ENCODE results near the gene PACS2.

The PACS2 gene

GRCh38 chr14:105375635-105376057, 61.1 kb downstream of the PACS2 start:
- peak; percentile 70 for DNase-seq

DNA sequence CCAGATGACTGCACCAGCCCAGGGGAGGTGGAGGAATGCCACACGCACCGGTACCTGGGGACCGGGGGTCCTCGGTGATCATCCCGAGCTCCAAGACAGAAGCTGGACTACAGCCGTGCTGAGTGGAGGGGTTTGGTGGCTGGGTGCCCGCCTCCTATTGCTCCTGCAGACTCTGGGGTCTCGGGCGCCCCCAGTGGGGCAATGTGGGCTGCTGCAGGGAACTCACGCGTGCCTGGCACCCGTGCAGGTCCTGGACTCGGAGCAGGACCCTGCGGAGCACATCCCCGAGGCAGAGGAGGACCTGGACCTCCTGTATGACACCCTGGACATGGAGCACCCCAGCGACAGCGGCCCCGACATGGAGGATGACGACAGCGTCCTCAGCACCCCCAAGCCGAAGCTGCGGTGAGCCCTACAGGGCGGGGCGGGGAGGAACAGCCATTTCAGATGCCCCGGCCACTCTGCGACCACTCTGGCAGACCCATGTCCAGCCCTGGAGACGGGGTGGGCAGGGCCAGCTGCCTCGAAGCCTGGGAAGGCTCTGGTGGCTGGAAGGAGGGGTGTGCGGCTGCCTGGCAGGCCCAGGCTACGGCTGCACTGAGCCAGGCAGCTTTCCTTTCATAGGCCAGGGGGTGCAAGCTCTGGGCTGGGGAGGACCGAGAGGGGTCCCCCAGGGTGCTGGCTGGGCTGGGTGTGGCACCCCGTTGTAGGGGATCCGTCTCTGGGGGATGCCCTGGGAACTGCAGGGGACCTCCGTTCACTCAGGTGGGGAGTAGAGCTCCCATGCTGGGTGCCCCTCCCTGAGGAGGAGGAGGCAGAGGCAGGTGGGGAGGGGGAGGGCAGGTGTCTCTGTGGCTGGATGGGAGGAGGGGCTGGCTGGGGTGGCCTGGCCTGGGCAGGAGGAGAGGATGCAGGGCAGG, 62.2 kb downstream of the PACS2 start:
- DNase-seq, result no peak

- no peak for DNase-seq
Measured at GRCh38 chr14:105377555-105378182, 63.1 kb downstream of the PACS2 start.

- DNase-seq, result no peak
Measured at GRCh38 chr14:105378199-105378598, 63.7 kb downstream of the PACS2 start.

DNA sequence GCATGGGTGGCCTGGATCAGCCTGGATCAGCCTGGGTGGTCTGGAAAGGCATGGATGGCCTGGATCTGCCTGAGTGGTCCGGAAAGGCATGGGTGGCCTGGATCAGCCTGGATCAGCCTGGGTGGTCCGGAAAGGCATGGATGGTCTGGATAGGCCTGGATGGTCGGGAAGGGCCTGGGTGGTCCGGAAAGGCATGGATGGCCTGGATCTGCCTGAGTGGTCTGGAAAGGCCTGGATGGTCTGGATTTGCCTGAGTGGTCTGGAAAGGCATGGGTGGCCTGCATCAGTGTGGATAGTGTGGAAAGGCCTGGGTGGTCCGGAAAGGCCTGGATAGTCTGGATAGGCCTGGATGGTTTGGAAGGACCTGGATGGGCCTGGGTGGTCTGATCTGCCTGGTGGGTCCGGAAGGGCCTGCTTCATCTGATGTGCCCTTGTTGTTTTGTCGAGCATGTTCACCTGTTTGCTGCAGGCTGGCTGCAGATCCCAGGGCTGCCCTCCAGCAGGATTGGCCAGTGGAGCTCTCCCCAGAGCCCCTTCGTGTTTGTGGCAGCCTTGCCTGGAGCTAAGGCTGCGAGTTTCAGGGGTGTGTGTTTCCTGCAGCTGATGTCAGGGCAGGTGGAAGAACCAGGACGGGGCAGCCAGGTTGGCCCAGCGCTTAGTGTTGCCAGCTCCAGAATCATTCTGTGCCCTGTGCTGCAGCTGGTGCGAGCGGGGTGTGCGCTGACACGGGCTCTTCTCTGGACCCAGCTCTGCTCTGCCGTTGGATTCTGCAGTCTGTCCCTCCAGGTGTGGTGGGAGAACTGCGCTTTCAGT, 64.5 kb downstream of the PACS2 start:
- no peak for DNase-seq

DNA sequence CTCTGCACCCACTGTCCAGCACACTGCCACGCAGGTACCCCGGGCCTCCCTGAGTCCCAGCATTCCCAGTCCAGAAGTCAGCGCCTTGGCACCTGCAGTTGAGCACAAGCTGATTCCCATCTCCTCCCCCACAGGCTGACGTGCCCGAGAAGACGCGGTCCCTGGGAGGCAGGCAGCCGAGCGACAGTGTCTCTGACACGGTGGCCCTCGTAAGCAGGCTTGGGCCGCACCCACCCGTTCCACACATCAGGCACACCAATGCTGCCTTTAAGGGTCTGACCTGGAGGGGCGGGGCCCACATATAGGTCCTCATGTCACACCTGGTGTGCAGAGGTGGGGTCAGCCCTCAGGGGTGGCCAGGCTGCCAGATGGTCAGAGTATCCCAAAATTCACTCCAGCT, 65.4 kb downstream of the PACS2 start:
- DNase-seq, result no peak

DNA sequence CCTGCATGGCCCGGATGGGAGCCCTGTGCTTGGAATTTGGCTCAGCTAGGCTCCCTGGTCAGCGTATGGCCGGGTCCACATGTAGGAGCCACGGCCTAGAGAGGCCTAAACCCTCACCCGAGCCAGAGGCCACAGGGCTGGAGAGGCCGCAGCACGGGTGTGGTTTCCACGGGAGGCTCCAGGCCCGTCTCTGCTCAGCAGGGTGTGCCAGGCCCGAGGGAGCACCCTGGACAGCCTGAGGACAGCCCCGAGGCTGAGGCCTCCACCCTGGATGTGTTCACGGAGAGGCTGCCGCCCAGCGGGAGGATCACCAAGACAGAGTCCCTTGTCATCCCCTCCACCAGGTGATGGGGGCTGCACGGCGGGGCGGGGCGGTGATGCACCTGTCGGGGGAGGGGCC, 66.2 kb downstream of the PACS2 start:
- DNase-seq, result no peak

- no peak for DNase-seq
Measured at GRCh38 chr14:105381446-105382342, 67.1 kb downstream of the PACS2 start.

DNA sequence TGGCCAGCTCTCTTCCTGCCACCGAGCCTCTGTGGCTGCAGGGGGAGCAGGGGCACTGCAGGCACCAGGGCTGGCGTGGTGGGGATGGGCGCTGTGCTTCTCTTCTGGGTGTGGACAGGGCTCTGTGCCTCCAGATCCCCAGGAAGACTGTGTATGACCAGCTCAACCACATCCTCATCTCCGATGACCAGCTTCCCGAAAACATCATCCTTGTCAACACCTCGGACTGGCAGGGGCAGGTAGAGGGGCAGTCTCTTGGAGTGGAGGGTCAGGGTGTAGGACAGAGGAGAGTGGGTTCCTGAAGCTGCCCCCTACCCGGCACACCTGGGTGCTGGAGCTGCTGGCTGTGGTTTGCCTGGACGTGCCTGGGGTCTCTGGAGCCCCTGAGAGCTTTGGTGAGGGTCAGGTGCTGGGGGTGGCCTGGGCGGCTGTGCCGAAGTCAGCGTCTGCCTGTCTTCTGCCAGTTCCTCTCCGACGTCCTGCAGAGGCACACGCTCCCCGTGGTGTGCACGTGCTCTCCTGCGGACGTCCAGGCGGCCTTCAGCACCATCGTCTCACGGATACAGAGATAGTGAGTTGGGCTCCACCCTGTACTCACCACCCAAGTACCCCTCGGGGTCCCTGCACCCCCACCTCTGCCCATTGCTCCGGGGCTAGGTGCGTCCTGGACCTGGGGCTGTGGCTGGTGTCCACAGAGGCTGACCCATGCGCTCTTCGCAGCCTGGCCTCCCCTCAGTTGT, 68.0 kb downstream of the PACS2 start:
- DNase-seq, result no peak

DNA sequence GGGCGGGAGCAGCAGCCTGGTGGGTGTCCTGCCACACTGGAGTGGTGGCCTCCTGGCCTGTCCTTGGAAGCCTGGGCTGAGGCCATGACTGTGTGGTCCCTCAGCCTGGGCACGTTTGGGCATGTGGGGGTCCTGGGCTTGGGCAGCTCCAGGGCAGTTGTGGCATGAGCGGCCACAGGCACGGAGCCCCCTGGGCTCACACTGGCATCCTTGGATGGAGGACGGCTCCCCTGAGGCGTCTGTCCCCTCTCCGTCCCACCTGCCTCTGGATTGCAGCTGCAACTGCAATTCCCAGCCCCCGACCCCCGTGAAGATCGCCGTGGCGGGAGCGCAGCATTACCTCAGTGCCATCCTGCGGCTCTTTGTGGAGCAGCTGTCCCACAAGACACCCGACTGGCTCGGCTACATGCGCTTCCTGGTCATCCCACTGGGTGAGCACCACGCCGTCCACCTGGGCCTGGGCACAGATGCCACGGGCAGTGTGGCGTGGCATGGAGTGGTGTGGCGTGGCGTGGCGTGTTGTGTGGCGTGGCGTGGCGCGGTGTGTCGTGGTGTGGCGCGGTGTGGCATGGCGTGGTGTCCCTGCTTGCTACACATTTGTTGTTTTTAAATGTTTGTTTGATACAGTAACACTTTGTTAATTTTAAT, 68.7 kb downstream of the PACS2 start:
- no peak for DNase-seq

DNA sequence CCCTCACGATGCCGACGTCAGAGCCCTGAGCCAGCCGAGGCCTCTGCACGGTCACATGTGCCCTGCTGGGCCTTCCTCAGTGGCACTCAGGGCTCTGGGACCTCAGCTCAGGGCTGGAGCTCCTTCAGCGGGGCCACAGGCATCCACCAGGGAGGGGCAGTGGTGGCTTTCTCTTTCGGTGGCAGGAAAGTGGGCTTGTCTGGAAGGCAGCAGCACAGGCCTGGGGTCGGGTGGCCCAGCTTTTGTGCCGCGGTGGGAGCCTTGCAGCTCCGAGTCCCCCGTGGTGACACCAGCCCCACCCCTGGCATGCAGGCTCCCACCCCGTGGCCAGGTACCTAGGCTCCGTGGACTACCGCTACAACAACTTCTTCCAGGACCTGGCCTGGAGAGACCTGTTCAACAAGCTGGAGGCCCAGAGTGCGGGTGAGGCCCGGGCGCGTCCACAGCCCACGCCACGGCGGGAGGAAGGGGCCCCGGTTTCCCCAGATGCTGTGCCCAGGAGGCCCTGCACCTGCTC, 69.6 kb downstream of the PACS2 start:
- DNase-seq, result no peak

DNA sequence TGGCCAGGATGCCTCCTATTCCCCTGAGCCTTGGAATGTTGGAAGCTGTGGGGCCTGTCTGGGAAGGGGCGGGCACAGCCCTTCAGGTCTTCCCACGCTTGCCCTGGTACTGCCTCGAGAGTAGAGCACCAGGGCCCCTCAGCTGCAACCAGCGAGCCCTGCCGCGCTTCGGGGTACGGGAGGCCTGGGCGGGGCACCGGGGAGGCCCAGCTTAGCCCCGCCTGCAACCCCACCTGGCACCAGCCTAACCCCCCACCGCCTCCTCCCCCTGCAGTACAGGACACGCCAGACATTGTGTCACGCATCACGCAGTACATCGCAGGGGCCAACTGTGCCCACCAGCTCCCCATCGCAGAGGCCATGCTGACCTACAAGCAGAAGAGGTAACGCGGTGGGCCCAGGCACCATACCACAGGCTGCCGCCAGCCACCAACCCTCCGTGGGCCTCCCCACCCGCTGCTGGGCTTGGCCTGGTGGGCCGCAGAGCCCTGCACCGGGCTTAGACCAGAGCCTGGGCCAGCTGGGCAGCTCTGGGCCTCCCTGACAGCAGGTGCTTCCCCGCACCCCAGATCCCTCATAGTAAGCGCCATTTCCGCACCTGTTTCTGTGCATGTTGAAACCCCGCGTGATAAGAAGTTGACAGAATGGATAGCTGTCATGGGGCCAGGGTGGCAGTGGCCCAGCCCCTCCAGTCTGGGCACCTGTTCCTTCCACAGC, 70.2 kb downstream of the PACS2 start:
- no peak for DNase-seq

GRCh38 chr14:105385322-105385637, 70.7 kb downstream of the PACS2 start:
- no peak for DNase-seq

- no peak for DNase-seq
Measured at GRCh38 chr14:105385698-105386365, 71.3 kb downstream of the PACS2 start.

DNA sequence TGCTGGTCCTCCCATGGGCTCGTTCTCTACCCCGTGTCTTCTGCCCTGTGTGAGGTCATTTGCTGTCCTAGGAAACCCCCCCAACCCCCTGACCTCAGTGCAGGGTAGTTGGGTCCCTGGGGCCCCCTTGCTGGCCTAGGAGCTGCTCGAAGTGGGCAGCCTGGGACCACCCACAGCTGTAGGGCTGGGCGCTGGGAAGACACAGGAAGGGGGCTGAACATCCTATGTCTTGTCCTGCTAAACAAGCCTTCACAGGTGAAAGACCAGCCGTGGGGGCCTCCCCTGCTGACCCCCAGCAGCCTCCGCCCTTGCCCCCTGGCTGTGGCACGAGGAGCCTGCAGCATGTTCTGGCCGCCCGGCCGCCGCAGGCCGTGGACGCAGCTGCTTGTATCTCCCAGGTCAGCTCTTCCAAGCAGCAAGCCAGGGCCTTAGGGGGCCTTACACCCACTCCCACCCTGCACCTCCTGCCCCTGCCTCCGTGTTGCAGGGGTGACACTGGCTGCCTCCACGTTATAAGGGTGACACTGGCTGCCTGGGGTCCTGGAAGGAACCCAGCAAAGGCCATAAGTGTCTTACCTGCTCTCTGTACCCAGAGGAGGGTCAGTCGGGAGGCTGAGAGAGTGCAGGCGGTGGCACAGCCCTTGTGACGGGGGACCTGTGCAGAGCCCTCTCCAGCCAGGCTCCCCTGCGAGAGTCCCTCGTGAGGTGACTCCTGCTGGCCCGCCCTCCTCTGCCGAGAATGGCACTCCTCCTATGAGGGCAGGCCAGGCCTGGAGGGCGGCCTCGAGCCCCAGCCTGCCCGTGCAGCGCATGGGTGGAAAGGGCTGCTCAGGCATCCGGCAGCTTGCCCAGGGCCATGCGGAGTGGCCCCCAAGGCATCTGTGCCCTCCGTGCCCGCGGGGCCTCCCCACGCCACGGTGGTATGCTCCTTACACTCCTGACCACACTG, 72.3 kb downstream of the PACS2 start:
- DNase-seq, result no peak

DNA sequence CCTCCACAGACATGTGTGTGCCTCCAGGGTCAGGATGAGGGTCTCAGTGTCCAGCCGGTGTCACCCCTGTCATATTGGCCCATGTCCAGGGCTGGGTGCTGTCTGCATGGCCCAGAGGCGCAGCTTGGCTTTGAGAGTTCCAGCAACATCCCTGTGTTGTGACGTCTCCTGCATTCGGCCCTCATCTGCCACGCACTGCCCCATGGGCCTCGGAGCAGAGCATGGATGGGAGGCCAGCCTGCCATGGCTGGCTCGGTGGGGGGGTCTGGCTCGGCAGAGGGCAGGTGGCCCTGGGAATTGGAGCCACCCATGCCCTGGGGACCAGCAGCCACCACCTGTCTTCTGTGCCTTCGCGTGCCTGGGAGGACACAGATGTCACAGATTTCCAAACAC, 73.0 kb downstream of the PACS2 start:
- no peak for DNase-seq

DNA sequence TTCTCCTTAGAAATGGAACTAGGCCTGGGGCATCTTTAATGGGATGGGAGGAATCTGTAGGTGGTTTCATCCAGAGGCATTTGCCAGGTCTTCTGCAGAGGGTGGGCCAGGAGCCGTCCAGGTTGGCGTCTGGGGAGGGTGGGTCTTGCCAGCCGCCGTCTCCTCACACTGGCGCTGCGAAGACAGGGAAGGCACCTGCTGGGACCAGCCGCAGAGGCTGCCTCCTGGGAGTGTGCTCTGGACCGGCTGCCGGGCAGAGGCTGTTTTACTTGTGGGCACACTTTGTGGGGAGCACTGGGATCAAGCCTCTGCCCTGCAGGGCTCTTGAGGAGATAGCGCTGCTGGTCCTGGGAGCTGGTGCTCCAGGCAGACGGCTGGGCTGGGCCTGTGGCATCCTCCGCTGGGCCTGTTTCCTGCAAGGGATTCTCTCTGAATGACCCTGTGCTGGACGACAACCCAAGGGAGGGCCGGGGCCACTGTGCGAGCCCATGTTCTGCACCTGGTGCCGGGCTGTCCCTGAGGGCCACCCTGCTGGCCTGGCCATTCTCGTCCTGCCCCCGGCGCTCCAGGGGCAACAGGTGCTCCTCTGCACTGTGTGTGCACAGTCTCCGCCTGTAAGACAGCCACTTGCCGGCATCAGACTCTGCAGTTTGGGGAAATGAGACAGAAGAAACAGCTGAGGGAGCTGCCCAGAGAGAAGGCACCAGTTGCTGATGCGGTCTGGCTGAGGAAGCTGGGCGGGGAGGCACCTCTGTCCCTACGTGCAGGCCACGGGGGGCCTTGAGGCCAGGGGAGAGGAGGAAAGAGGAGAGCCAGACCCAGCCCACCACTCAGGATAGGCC, 73.8 kb downstream of the PACS2 start:
- DNase-seq, result no peak

GRCh38 chr14:105388976-105389375, 74.4 kb downstream of the PACS2 start:
- DNase-seq, result no peak
